Endothelial cell of umbilical vein (primary cell): Measurements from ENCODE around the gene ADAMTSL3. TPM values are rescaled to one million over a fixed set of nuclear protein-coding genes. Genes with fewer than 3 reads are reported as not detected.

ENCODE experiments used
- BruUV-seq: library from RNA; stranded (reverse); fragments of 400-500 nt; replicated peaks from 2 replicates; lab custom pipeline; 2021; lab: Mats Ljungman, UMichigan
- CTCF ChIA-PET: fragments of 300-600, 350-600 bp; sonication (Branson Sonifier 250); formaldehyde crosslinking; loops from one replicate; lab custom pipeline; 2021; ENCODE audit warnings: antibody characterized with exemption, inconsistent platforms; lab: Charles Lee
- POLR2A ChIA-PET: fragments of 300-600, 350-600 bp; sonication (Branson Sonifier 250); formaldehyde crosslinking; loops from one replicate; lab custom pipeline; 2021; ENCODE audit warnings: antibody characterized with exemption, inconsistent platforms; lab: Charles Lee
- DNase-seq: peaks from one replicate; pipeline ENCODE4 v3.0.0-alpha.2; 2011; ENCODE audit warnings: low read depth, low spot score
- FAIRE-seq: peaks from 2 replicates; lab custom pipeline; 2011; peaks lifted over from hg19 to GRCh38; lab: Jason Lieb, UNC
- H2AFZ ChIP-seq: 2 replicates; pipeline ENCODE4 v1.6.0; 2012; ENCODE audit warnings: low read depth, low read length, control low read depth, inconsistent platforms
- H3K27ac ChIP-seq: 2 replicates; pipeline ENCODE4 v1.5.1; 2011; ENCODE audit warnings: low read depth, mild to moderate bottlenecking, control low read depth, low read length, moderate library complexity; ENCODE audit not compliant: insufficient read depth
- H3K27me3 ChIP-seq, 2 experiments: 2 replicates each; pipeline versions ENCODE4 v1.6.0 to v1.6.1; 2011; ENCODE audit warnings: low read length in 2 of 2, mixed read lengths in 1 of 2; ENCODE audit not compliant: control insufficient read depth in 2 of 2, insufficient read depth in 2 of 2
- H3K36me3 ChIP-seq, 2 experiments: 2 replicates in 1 of 2; 3 replicates in 1 of 2; pipeline ENCODE4 v1.5.1; 2011; ENCODE audit warnings: low read length in 2 of 2, mild to moderate bottlenecking in 1 of 2, moderate library complexity in 1 of 2; ENCODE audit not compliant: control insufficient read depth in 2 of 2, insufficient read depth in 2 of 2; ENCODE audit errors: extremely low read depth in 1 of 2
- H3K4me1 ChIP-seq: 3 replicates; pipeline ENCODE4 v1.5.1; 2011; ENCODE audit warnings: mild to moderate bottlenecking, low read length; ENCODE audit not compliant: control insufficient read depth, insufficient read depth; ENCODE audit errors: extremely low read depth
- H3K4me2 ChIP-seq: 2 replicates; pipeline ENCODE4 v1.6.1; 2011; ENCODE audit warnings: low read length, control low read depth, mixed read lengths; ENCODE audit not compliant: insufficient read depth
- H3K4me3 ChIP-seq, 3 experiments: fragments of 200-600 bp in 1 of 3; sonication (generic), shearing (Covaris generic) in 1 of 3; replicated peaks in 1 of 3; 2 replicates each; pipeline ENCODE4 v1.5.1; 2011 to 2016; ENCODE audit warnings: control low read depth in 3 of 3, low read length in 3 of 3, mild to moderate bottlenecking in 2 of 3, inconsistent platforms in 1 of 3, low read depth in 1 of 3, moderate library complexity in 1 of 3; ENCODE audit not compliant: insufficient read depth in 1 of 3
- H3K79me2 ChIP-seq: 2 replicates; pipeline ENCODE4 v1.6.0; 2012; ENCODE audit warnings: low read length, inconsistent platforms; ENCODE audit not compliant: control insufficient read depth, insufficient read depth
- H3K9ac ChIP-seq: replicated peaks from 2 replicates; pipeline ENCODE3; 2011; ENCODE audit warnings: low read length, control low read depth; ENCODE audit not compliant: insufficient read depth; ENCODE audit errors: extremely low read depth
- H3K9me1 ChIP-seq: replicated peaks from 3 replicates; pipeline ENCODE4 v1.6.0; 2011; ENCODE audit warnings: mild to moderate bottlenecking, low read length; ENCODE audit not compliant: control insufficient read depth, insufficient read depth; ENCODE audit errors: extremely low read depth
- H3K9me3 ChIP-seq: replicated peaks from 2 replicates; pipeline ENCODE4 v1.5.1; 2012; ENCODE audit warnings: low read length, inconsistent platforms; ENCODE audit not compliant: control insufficient read depth, insufficient read depth
- H4K20me1 ChIP-seq: replicated peaks from 2 replicates; pipeline ENCODE3; 2011; ENCODE audit warnings: mild to moderate bottlenecking, low read length; ENCODE audit not compliant: control insufficient read depth, insufficient read depth; ENCODE audit errors: extremely low read depth
- CTCF ChIP-seq, 2 donors: IDR thresholded peaks; 1 replicate in 1 of 2; 2 replicates in 1 of 2; pipeline ENCODE4 v1.5.1; 2011; ENCODE audit warnings: low read length in 2 of 2, mild to moderate bottlenecking in 2 of 2, moderate library complexity in 2 of 2, control low read depth in 1 of 2, inconsistent platforms in 1 of 2, low read depth in 1 of 2; ENCODE audit not compliant: insufficient read depth in 1 of 2; ENCODE audit errors: extremely low read depth in 1 of 2
- EZH2 ChIP-seq: IDR thresholded peaks from 2 replicates; pipeline ENCODE4 v1.6.1; 2012; ENCODE audit warnings: borderline replicate concordance, low read depth, mild to moderate bottlenecking, moderate library complexity, low read length, inconsistent platforms; ENCODE audit not compliant: severe bottlenecking
- FOS ChIP-seq: IDR thresholded peaks from 2 replicates; pipeline ENCODE4 v1.6.1; 2011; ENCODE audit warnings: mild to moderate bottlenecking, low read length, moderate library complexity, borderline replicate concordance; ENCODE audit not compliant: insufficient read depth
- GATA2 ChIP-seq: IDR thresholded peaks from 2 replicates; pipeline ENCODE4 v1.7.0; 2011; ENCODE audit warnings: low read depth, mild to moderate bottlenecking, moderate library complexity, mixed read lengths, low read length; ENCODE audit not compliant: insufficient read length, insufficient read depth
- JUN ChIP-seq: IDR thresholded peaks from 2 replicates; pipeline ENCODE4 v1.6.1; 2011; ENCODE audit warnings: borderline replicate concordance, low read depth; ENCODE audit not compliant: insufficient read length, insufficient read depth
- MAX ChIP-seq: IDR thresholded peaks from 2 replicates; pipeline ENCODE4 v1.6.1; 2011; ENCODE audit not compliant: insufficient read depth, insufficient read length
- MYC ChIP-seq: IDR thresholded peaks from one replicate; pipeline ENCODE4 v1.6.1; 2011; ENCODE audit warnings: mild to moderate bottlenecking, low read depth, low read length
- POLR2A ChIP-seq: IDR thresholded peaks from 2 replicates; pipeline ENCODE4 v1.6.1; 2012; ENCODE audit warnings: low read depth, mild to moderate bottlenecking, control low read depth, low read length
- POLR2AphosphoS5 ChIP-seq: IDR thresholded peaks from 2 replicates; pipeline ENCODE4 v1.6.1; 2012; ENCODE audit warnings: low read depth, mild to moderate bottlenecking, control low read depth, low read length, moderate library complexity; ENCODE audit not compliant: insufficient read depth
- dilution Hi-C: fragments of 300-500 bp; cut with MboI; formaldehyde crosslinking; loops from one replicate; pipeline ENCODE4 v1.15.0; 2019; ENCODE audit warnings: low sequenced_read_pairs; ENCODE audit not compliant: extremely low pct_ligation_motif_present
- intact Hi-C: fragments of 100-400 bp; cut with micrococcal nuclease; formaldehyde crosslinking; loops from one replicate; pipeline ENCODE4 v1.10.0; 2022
- polyA plus RNA-seq, 4 experiments: library from polyadenylated mRNA; depleted of rRNA in 3 of 4; stranded (reverse) in 3 of 4; unstranded in 1 of 4; fragments of >200 nt; gene quantifications; 2 replicates each; pipeline versions ENCODE4 v1.2.1 to v1.2.3, GENCODE V29; 2011 to 2012; ENCODE audit warnings: missing spikeins in 1 of 4
- total RNA-seq: library from RNA; stranded (reverse); gene quantifications from 2 replicates; pipeline ENCODE4 v1.2.3, GENCODE V29; 2021

Gene ADAMTSL3
- total and polyA plus RNA-seq, 2 donors (not counting 3 experiments of a cell fraction or from before 2014, with no cell fraction given) = not detected

GRCh38 chr15:83709811-83710210, 55.9 kb downstream of the ADAMTSL3 start:
- no peak overlapping the region for H3K4me2 ChIP-seq
- DNase-seq (no peak), FAIRE-seq (no peak)
- H3K4me3 ChIP-seq = no peak overlapping the region
- H4K20me1 ChIP-seq = no peaks in the 10 kb centered on the region
- no peaks in the 10 kb centered on the region for H3K4me1 ChIP-seq
- no peaks in the 10 kb centered on the region for H3K27me3 ChIP-seq
- no peak overlapping the region for H2AFZ ChIP-seq
- intact Hi-C loops = no loop called here
- ChIA-PET CTCF (no interaction called here), POLR2A (no interaction called here)
- H3K27ac ChIP-seq = no peak overlapping the region
- H3K79me2 ChIP-seq = no peaks in the 10 kb centered on the region
- H3K9ac ChIP-seq = no peak overlapping the region
- no peaks in the 10 kb centered on the region for H3K9me3 ChIP-seq
- TF ChIP-seq MYC = no peak
- TF ChIP-seq CTCF (IDR thresholded peaks at IDR 0.05; ENCODE audit: extremely low read depth in 1 of 2, insufficient read depth in 1 of 2, low read depth in 1 of 2, low read length in 2 of 2) = no peak
- no peak for TF ChIP-seq GATA2
- TF ChIP-seq MAX = no peak
- no peak for TF ChIP-seq POLR2A
- TF ChIP-seq JUN = no peak
- TF ChIP-seq FOS = no peak
- no peak for TF ChIP-seq POLR2AphosphoS5
- TF ChIP-seq EZH2 = no peak
- no peaks in the 10 kb centered on the region for H3K9me1 ChIP-seq
- dilution Hi-C loops = no loop called here
- BruUV-seq = no TSS peak
- no peaks in the 10 kb centered on the region for H3K36me3 ChIP-seq
